Neural cell (in vitro differentiated cells): ENCODE results near the gene SLC37A1. TPM values are rescaled to one million over a fixed set of nuclear protein-coding genes. Genes with fewer than 3 reads are reported as not detected.

ENCODE experiments used
- H2AFZ ChIP-seq: fragments of 200-600, 300-800 bp; sonication (generic), shearing (Covaris generic); 2 replicates; pipeline ENCODE4 v1.6.0; 2014; ENCODE audit warnings: low read depth, mild to moderate bottlenecking, antibody characterized with exemption, low read length, moderate library complexity
- H3F3A ChIP-seq: fragments of 200-600 bp; shearing (Covaris generic); 2 replicates; pipeline ENCODE4 v1.6.1; 2016; ENCODE audit warnings: mild to moderate bottlenecking, moderate library complexity, mixed read lengths, antibody characterized with exemption, low read length; ENCODE audit not compliant: insufficient read depth, poor library complexity, severe bottlenecking
- H3K27ac ChIP-seq: fragments of 200-600, 300-800 bp; sonication (generic), shearing (Covaris generic); 2 replicates; pipeline ENCODE4 v1.5.1; 2014; ENCODE audit warnings: mild to moderate bottlenecking, low read length, moderate library complexity
- H3K27me3 ChIP-seq: fragments of 300-800, 200-600 bp; sonication (generic), shearing (Covaris generic); 2 replicates; pipeline ENCODE4 v1.6.0; 2014; ENCODE audit warnings: mild to moderate bottlenecking, low read depth, low read length, moderate library complexity; ENCODE audit not compliant: insufficient read depth
- H3K36me3 ChIP-seq: fragments of 300-800, 200-600 bp; sonication (generic), shearing (Covaris generic); 2 replicates; pipeline ENCODE4 v1.5.1; 2014; ENCODE audit warnings: mild to moderate bottlenecking, antibody characterized with exemption, low read length, moderate library complexity; ENCODE audit not compliant: insufficient read depth
- H3K4me2 ChIP-seq: fragments of 300-800, 200-600 bp; sonication (generic), shearing (Covaris generic); 2 replicates; pipeline ENCODE4 v1.6.0; 2014; ENCODE audit warnings: mild to moderate bottlenecking, low read length
- H3K4me3 ChIP-seq: fragments of 300-800, 200-600 bp; sonication (generic), shearing (Covaris generic); 2 replicates; pipeline ENCODE4 v1.5.1; 2014; ENCODE audit warnings: mild to moderate bottlenecking, low read length, moderate library complexity
- H3K79me2 ChIP-seq: fragments of 200-600 bp; shearing (Covaris generic); replicated peaks from 2 replicates; pipeline ENCODE4 v1.6.0; 2014; ENCODE audit warnings: mild to moderate bottlenecking, low read length, moderate library complexity; ENCODE audit not compliant: insufficient read depth
- H3K9ac ChIP-seq: fragments of 300-800, 200-600 bp; sonication (generic), shearing (Covaris generic); 2 replicates; pipeline ENCODE4 v1.6.1; 2016; ENCODE audit warnings: mild to moderate bottlenecking, low read length, mixed read lengths
- H3K9me2 ChIP-seq: fragments of 200-600 bp; shearing (Covaris generic); 2 replicates; pipeline ENCODE4 v1.6.1; 2016; ENCODE audit warnings: mild to moderate bottlenecking, low read length, mixed read lengths; ENCODE audit not compliant: insufficient read depth
- H3K9me3 ChIP-seq: fragments of 200-600, 300-800 bp; sonication (generic), shearing (Covaris generic); 2 replicates; pipeline ENCODE4 v1.6.1; 2016; ENCODE audit warnings: mild to moderate bottlenecking, mixed run types, low read length, moderate library complexity, mixed read lengths
- H4K20me1 ChIP-seq: fragments of 200-600 bp; shearing (Covaris generic); 2 replicates; pipeline ENCODE4 v1.6.1; 2016; ENCODE audit warnings: mild to moderate bottlenecking, mixed run types; ENCODE audit not compliant: insufficient read depth
- CTCF ChIP-seq: fragments of 450-650 bp; IDR thresholded peaks from 2 replicates; pipeline ENCODE4 v1.5.1; 2014; ENCODE audit warnings: antibody characterized with exemption, mild to moderate bottlenecking, moderate library complexity; ENCODE audit not compliant: poor library complexity, severe bottlenecking
- EP300 ChIP-seq: fragments of 450-650 bp; conservative IDR thresholded peaks from 2 replicates; pipeline ENCODE4 v1.6.1; 2014; ENCODE audit warnings: antibody characterized with exemption, mild to moderate bottlenecking, moderate library complexity; ENCODE audit not compliant: poor library complexity, severe bottlenecking
- EZH2 ChIP-seq: fragments of 200-600, 300-800 bp; shearing (Covaris generic), sonication (generic); IDR thresholded peaks from 2 replicates; pipeline ENCODE4 v1.6.1; 2014; ENCODE audit warnings: antibody characterized with exemption, low read length, borderline replicate concordance, mild to moderate bottlenecking; ENCODE audit not compliant: insufficient read depth, poor library complexity, severe bottlenecking
- MXI1 ChIP-seq: fragments of 450-650 bp; conservative IDR thresholded peaks from 2 replicates; pipeline ENCODE4 v1.6.1; 2014; ENCODE audit warnings: antibody characterized with exemption, mild to moderate bottlenecking; ENCODE audit not compliant: poor library complexity, severe bottlenecking
- POLR2AphosphoS5 ChIP-seq: IDR thresholded peaks from 2 replicates; pipeline ENCODE4 v1.6.1; 2012
- RAD21 ChIP-seq: fragments of 450-650 bp; conservative IDR thresholded peaks from 2 replicates; pipeline ENCODE4 v1.6.1; 2014; ENCODE audit warnings: antibody characterized with exemption, mild to moderate bottlenecking, moderate library complexity
- REST ChIP-seq: IDR thresholded peaks from 2 replicates; pipeline ENCODE4 v1.6.1; 2012; ENCODE audit warnings: borderline replicate concordance
- SMC3 ChIP-seq: fragments of 450-650 bp; conservative IDR thresholded peaks from 2 replicates; pipeline ENCODE4 v1.6.1; 2014; ENCODE audit warnings: antibody characterized with exemption, mild to moderate bottlenecking, moderate library complexity; ENCODE audit not compliant: poor library complexity
- TAF1 ChIP-seq: IDR thresholded peaks from 2 replicates; pipeline ENCODE4 v1.6.1; 2012; ENCODE audit warnings: low read depth
- polyA plus RNA-seq: library from polyadenylated mRNA; depleted of rRNA; stranded (reverse); fragments of >200 nt; gene quantifications from 2 replicates; pipeline ENCODE4 v1.2.3, GENCODE V29; 2014

The SLC37A1 gene
- polyA plus RNA-seq, 1 donor from 2014 or later: 60.7 TPM

- TF ChIP-seq REST (no peak), CTCF (no peak), POLR2AphosphoS5 (no peak), RAD21 (no peak), SMC3 (no peak), EZH2 (no peak)
- H4K20me1 ChIP-seq: no peaks in the 10 kb centered on the region
- H3K9ac ChIP-seq: no peak overlapping the region
- H3K27ac ChIP-seq: no peak overlapping the region
- no peak overlapping the region for H3K4me2 ChIP-seq
- no peaks in the 10 kb centered on the region for H3K9me2 ChIP-seq
- no peak overlapping the region for H2AFZ ChIP-seq
- no peaks in the 10 kb centered on the region for H3K36me3 ChIP-seq
- no peaks in the 10 kb centered on the region for H3F3A ChIP-seq
- no peaks in the 10 kb centered on the region for H3K9me3 ChIP-seq
- H3K4me3 ChIP-seq: no peak overlapping the region
- no peaks in the 10 kb centered on the region for H3K27me3 ChIP-seq
- H3K79me2 ChIP-seq: peaks cover 2% of the 10 kb centered on the region
Measured at GRCh38 chr21:42533963-42534355, 20.3 kb downstream of the SLC37A1 start.

DNA sequence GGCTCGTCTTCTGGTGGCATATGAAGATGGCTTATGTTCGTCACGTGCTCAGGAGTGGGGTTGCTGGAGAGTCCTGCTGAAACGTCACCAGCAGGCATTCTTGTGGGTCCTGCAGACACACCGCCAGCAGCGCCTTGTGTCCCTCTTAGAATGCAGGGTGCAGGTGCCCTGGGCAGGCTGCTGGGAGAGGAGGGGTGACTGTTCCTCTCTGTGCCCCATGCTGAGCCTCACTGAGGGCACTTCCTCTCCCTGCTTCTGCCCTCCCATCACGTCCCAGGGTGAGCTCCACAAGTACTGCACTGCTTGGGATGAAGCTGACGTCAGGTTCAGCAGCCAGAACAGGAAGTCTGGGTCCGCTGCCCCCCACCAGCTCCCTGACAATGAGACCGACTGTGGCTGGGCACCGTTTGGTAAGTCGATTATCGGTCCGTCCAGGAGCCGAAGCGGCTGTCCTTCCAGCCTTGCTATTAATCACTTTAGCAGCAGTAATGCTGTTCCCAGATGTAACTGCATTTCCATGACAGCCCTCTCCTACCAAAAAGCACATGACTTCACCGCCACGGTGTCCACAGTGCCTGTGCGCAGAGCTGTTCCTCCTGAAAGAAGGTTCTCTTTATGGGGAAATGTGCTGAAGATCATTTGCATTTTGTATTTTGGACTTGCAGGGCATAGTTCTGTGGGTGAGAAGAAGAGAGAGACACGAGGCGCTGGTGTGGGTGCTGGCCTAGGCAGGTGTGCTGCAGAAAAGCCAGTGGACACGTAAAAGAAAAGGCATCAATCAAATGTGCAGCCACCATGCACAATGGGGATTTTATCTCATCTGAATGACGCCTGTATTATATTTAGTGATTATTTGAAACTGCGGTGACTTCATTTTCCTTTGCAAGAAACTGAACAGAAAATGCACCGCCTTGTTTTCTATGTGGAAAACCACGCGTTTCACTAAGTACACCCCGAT, 21.0 kb downstream of the SLC37A1 start:
- H3K9ac ChIP-seq: peak overlapping the region; percentile 9
- H2AFZ ChIP-seq: no peak overlapping the region
- no peaks in the 10 kb centered on the region for H3K79me2 ChIP-seq
- TF ChIP-seq REST (no peak), SMC3 (no peak), CTCF (no peak), EP300 (no peak), POLR2AphosphoS5 (no peak), TAF1 (no peak), EZH2 (no peak), RAD21 (no peak), MXI1 (no peak)
- H3K9me3 ChIP-seq: no peaks in the 10 kb centered on the region
- no peaks in the 10 kb centered on the region for H3K27me3 ChIP-seq
- H3K27ac ChIP-seq: peak overlapping the region; percentile 22
- H3K4me2 ChIP-seq: no peak overlapping the region
- no peaks in the 10 kb centered on the region for H3F3A ChIP-seq
- H3K36me3 ChIP-seq: no peaks in the 10 kb centered on the region
- no peaks in the 10 kb centered on the region for H4K20me1 ChIP-seq
- H3K9me2 ChIP-seq: no peaks in the 10 kb centered on the region
- H3K4me3 ChIP-seq: no peak overlapping the region
